Measurements from ENCODE around the gene CHTF18. TPM values are rescaled to one million over a fixed set of nuclear protein-coding genes. Genes with fewer than 3 reads are reported as not detected.

Gene CHTF18
- total and polyA plus RNA-seq, 10 donors, result 8.9 to 55.0 (median 26.0) TPM

DNA sequence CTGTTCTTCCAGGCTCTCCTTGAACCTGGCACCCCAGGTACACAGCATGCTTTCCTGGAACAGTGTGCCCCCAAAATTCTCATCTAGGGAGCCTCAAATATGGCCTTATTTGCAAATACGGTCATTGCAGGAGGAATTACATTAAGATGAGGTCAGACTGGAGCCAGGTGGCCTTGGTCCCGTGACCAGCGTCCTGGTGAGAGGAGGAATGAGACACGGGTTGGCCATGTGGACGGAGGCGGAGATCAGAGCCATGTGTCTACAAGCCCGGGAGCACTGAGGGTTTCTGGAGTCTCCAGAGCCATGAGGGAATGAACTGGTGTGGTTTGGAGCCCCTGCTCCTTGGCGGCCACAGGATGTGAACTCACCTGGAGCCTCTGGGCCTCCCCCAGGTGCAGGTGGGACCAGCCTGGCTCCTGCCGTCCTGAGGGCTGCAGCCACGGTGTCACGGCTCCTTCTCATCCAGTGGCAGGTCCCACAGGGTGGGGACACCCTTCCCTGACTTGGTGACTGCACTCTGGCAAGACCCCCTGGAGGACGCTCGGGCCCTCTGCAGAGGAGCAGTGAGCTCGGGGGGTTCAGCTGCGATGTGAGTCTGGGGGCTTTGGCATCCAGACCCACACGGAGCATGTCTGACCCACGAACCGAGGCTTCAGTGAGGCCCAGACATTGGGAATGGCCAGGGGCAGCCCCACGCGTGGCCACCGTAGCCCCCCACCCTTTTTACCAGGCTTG lies 33.9 kb downstream of the CHTF18 start:
- peaks cover 0 to 20% (median 6%) of the 10 kb centered on the region in 6 donors for H3K4me1 ChIP-seq
- TF ChIP-seq, protein P1, sequence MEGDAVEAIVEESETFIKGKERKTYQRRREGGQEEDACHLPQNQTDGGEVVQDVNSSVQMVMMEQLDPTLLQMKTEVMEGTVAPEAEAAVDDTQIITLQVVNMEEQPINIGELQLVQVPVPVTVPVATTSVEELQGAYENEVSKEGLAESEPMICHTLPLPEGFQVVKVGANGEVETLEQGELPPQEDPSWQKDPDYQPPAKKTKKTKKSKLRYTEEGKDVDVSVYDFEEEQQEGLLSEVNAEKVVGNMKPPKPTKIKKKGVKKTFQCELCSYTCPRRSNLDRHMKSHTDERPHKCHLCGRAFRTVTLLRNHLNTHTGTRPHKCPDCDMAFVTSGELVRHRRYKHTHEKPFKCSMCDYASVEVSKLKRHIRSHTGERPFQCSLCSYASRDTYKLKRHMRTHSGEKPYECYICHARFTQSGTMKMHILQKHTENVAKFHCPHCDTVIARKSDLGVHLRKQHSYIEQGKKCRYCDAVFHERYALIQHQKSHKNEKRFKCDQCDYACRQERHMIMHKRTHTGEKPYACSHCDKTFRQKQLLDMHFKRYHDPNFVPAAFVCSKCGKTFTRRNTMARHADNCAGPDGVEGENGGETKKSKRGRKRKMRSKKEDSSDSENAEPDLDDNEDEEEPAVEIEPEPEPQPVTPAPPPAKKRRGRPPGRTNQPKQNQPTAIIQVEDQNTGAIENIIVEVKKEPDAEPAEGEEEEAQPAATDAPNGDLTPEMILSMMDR (IDR thresholded peaks at IDR 0.05 in 8 of 11, conservative IDR thresholded peaks at IDR 0.05 in 3 of 11), result no peak
- no peak for TF ChIP-seq POLR2AphosphoS5 (IDR thresholded peaks at IDR 0.05)
- no peak for TF ChIP-seq POLR2A (IDR thresholded peaks at IDR 0.05)
- no peaks in the 10 kb centered on the region for H3K9me3 ChIP-seq
- H3K27me3 ChIP-seq (replicated peaks in 1 of 7), result peaks cover 0 to 95% (median 28%) of the 10 kb centered on the region in 7 donors
- H3K27ac ChIP-seq, result no peak overlapping the region
- no peak for DNase-seq
- no peaks in the 10 kb centered on the region for H3K36me3 ChIP-seq
- 84 to 90% (median 87%) methylated on average over 12 to 21 of the region's 21 CpGs for WGBS, 5 donors
- H3K4me3 ChIP-seq, result no peak overlapping the region
- intact Hi-C loops (cut with DNase I; ENCODE audit: low total_unique reads), result no loop called here

- Histone ChIP-seq H3K4me1 (peaks cover 0 to 20% (median 6%) of the 10 kb centered on the region in 6 donors), H3K27me3 (replicated peaks in 1 of 7) (peaks cover 0 to 91% (median 22%) of the 10 kb centered on the region in 7 donors), H3K9me3 (no peaks in the 10 kb centered on the region), H3K4me3 (no peak overlapping the region), H3K27ac (no peak overlapping the region), H3K36me3 (no peaks in the 10 kb centered on the region)
- 80 to 94% (median 87%) methylated on average over 9 of the region's 9 CpGs for WGBS, 5 donors
- TF ChIP-seq POLR2AphosphoS5 (IDR thresholded peaks at IDR 0.05) (no peak), POLR2A (IDR thresholded peaks at IDR 0.05) (no peak)
- TF ChIP-seq, protein P1 (IDR thresholded peaks at IDR 0.05 in 8 of 11, conservative IDR thresholded peaks at IDR 0.05 in 3 of 11), result no peak
- intact Hi-C loops (cut with DNase I; ENCODE audit: low total_unique reads), result no loop called here
- DNase-seq, result no peak
Observed at GRCh38 chr16:822909-823297, 34.5 kb downstream of the CHTF18 start.

GRCh38 chr16:824194-824593 lies 35.8 kb downstream of the CHTF18 start:
- TF ChIP-seq, protein P1 (IDR thresholded peaks at IDR 0.05 in 8 of 11, conservative IDR thresholded peaks at IDR 0.05 in 3 of 11), result no peak
- no peak for TF ChIP-seq POLR2A (IDR thresholded peaks at IDR 0.05)
- no peak for TF ChIP-seq POLR2AphosphoS5 (IDR thresholded peaks at IDR 0.05)
- Histone ChIP-seq H3K4me1 (peaks cover 0 to 20% (median 6%) of the 10 kb centered on the region in 6 donors), H3K27me3 (replicated peaks in 1 of 7) (peaks cover 0 to 82% (median 12%) of the 10 kb centered on the region in 7 donors), H3K36me3 (no peaks in the 10 kb centered on the region), H3K9me3 (no peaks in the 10 kb centered on the region), H3K4me3 (no peak overlapping the region), H3K27ac (no peak overlapping the region)
- WGBS, 5 donors, result 85 to 92% (median 91%) methylated on average over 12 to 22 of the region's 22 CpGs
- intact Hi-C loops (cut with DNase I; ENCODE audit: low total_unique reads), result no loop called here
- no peak for DNase-seq

DNA sequence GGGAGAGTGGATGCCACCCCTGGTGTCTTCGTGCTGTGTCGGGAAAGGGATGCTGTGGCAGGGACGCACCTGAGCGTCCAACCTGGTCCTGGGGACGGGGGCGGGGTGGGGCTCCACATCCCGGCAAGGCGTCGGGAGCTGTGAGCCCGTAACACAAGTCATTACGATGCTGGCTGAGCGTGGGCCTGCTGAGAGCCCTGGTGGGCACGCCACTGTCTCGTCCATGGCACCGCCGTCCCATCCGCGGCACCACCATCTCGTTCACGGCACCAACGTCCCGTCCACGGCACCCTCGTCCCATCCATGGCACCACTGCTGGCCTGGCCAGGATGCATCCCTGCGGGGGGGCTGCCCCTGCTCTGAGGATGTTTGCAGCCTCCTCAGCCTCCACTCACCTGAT lies 36.2 kb downstream of the CHTF18 start:
- DNase-seq, result no peak
- peaks cover 0 to 19% (median 6%) of the 10 kb centered on the region in 6 donors for H3K4me1 ChIP-seq
- H3K36me3 ChIP-seq, result no peaks in the 10 kb centered on the region
- intact Hi-C loops (cut with DNase I; ENCODE audit: low total_unique reads), result no loop called here
- peaks cover 0 to 82% (median 8%) of the 10 kb centered on the region in 7 donors for H3K27me3 ChIP-seq (replicated peaks in 1 of 7)
- H3K9me3 ChIP-seq, result no peaks in the 10 kb centered on the region
- H3K27ac ChIP-seq, result no peak overlapping the region
- no peak overlapping the region for H3K4me3 ChIP-seq
- WGBS, 5 donors, result 87 to 92% (median 92%) methylated on average over 25 of the region's 25 CpGs
- TF ChIP-seq POLR2A (IDR thresholded peaks at IDR 0.05) (no peak), POLR2AphosphoS5 (IDR thresholded peaks at IDR 0.05) (no peak)
- TF ChIP-seq, protein P1 (IDR thresholded peaks at IDR 0.05 in 8 of 11, conservative IDR thresholded peaks at IDR 0.05 in 3 of 11), result no peak
